ENCODE results near the gene SEC31B. TPM values are rescaled to one million over a fixed set of nuclear protein-coding genes. Genes with fewer than 3 reads are reported as not detected.

Gene SEC31B
- total RNA-seq, 1 donor from 2014 or later = 20.9 TPM

- no peak for TF ChIP-seq CTCF (conservative IDR thresholded peaks at IDR 0.05)
- Mint-ChIP-seq H3K4me3 (no peak overlapping the region), H3K9me3 (no peaks in the 10 kb centered on the region), H3K27me3 (peaks cover 60% of the 10 kb centered on the region), H3K4me1 (ENCODE audit: unreplicated experiment) (no peaks in the 10 kb centered on the region), H3K27ac (no peak overlapping the region), H3K36me3 (no peaks in the 10 kb centered on the region)
- DNase-seq (ENCODE audit: extremely low spot score, unreplicated experiment) = no peak
Observed at GRCh38 chr10:100469756-100470155, 49.9 kb downstream of the SEC31B start.

GRCh38 chr10:100468978-100469377 lies 50.7 kb downstream of the SEC31B start:
- Mint-ChIP-seq H3K4me3 (no peak overlapping the region), H3K9me3 (no peaks in the 10 kb centered on the region), H3K27me3 (peaks cover 61% of the 10 kb centered on the region), H3K36me3 (no peaks in the 10 kb centered on the region), H3K27ac (no peak overlapping the region), H3K4me1 (ENCODE audit: unreplicated experiment) (no peaks in the 10 kb centered on the region)
- TF ChIP-seq CTCF (conservative IDR thresholded peaks at IDR 0.05) = no peak
- no peak for DNase-seq (ENCODE audit: extremely low spot score, unreplicated experiment)

- no peaks in the 10 kb centered on the region for H3K36me3 Mint-ChIP-seq
- peaks cover 62% of the 10 kb centered on the region for H3K27me3 Mint-ChIP-seq
- H3K4me3 Mint-ChIP-seq = no peak overlapping the region
- H3K27ac Mint-ChIP-seq = no peak overlapping the region
- TF ChIP-seq CTCF (conservative IDR thresholded peaks at IDR 0.05) = no peak
- no peak for DNase-seq (ENCODE audit: extremely low spot score, unreplicated experiment)
- H3K4me1 Mint-ChIP-seq (ENCODE audit: unreplicated experiment) = no peaks in the 10 kb centered on the region
- H3K9me3 Mint-ChIP-seq = no peaks in the 10 kb centered on the region
Observed at GRCh38 chr10:100468322-100468721, 51.3 kb downstream of the SEC31B start.

GRCh38 chr10:100462709-100463108 lies 57.0 kb downstream of the SEC31B start, which contains the start of gene WNT8B:
WNT8B (plus strand) TSS chr10:100463009; CDS start chr10:100463169, 160 bp downstream.
- H3K4me3 Mint-ChIP-seq = no peak within 1 kb of the TSS

GRCh38 chr10:100448951-100449350 lies 70.7 kb downstream of the SEC31B start:
- no peak for TF ChIP-seq CTCF (conservative IDR thresholded peaks at IDR 0.05)
- H3K4me3 Mint-ChIP-seq = no peak overlapping the region
- H3K36me3 Mint-ChIP-seq = no peaks in the 10 kb centered on the region
- DNase-seq (ENCODE audit: extremely low spot score, unreplicated experiment) = no peak
- H3K27me3 Mint-ChIP-seq = peaks cover 11% of the 10 kb centered on the region
- H3K4me1 Mint-ChIP-seq (ENCODE audit: unreplicated experiment) = no peaks in the 10 kb centered on the region
- H3K9me3 Mint-ChIP-seq = peaks cover 8% of the 10 kb centered on the region
- H3K27ac Mint-ChIP-seq = no peak overlapping the region

More at GRCh38 chr10:100462709-100463108, 57.0 kb downstream of the SEC31B start, which contains the start of gene WNT8B:
- DNase-seq (ENCODE audit: extremely low spot score, unreplicated experiment) = no peak
- Mint-ChIP-seq H3K9me3 (no peaks in the 10 kb centered on the region), H3K27ac (no peak within 1 kb of the TSS), H3K4me1 (ENCODE audit: unreplicated experiment) (no peaks in the 10 kb centered on the region), H3K27me3 (peaks cover 78% of the 10 kb centered on the region), H3K36me3 (no peaks in the 10 kb centered on the region)
- TF ChIP-seq CTCF (conservative IDR thresholded peaks at IDR 0.05) = no peak

GRCh38 chr10:100447663-100448062 lies 72.0 kb downstream of the SEC31B start:
- Mint-ChIP-seq H3K4me3 (no peak overlapping the region), H3K27me3 (peaks cover 13% of the 10 kb centered on the region), H3K36me3 (no peaks in the 10 kb centered on the region), H3K9me3 (peaks cover 8% of the 10 kb centered on the region), H3K27ac (no peak overlapping the region), H3K4me1 (ENCODE audit: unreplicated experiment) (no peaks in the 10 kb centered on the region)
- TF ChIP-seq CTCF (conservative IDR thresholded peaks at IDR 0.05) = no peak
- no peak for DNase-seq (ENCODE audit: extremely low spot score, unreplicated experiment)

Data from type B pancreatic cell (in vitro differentiated cells).